ENCODE data around the gene NEDD4L.

NEDD4L gene

DNA sequence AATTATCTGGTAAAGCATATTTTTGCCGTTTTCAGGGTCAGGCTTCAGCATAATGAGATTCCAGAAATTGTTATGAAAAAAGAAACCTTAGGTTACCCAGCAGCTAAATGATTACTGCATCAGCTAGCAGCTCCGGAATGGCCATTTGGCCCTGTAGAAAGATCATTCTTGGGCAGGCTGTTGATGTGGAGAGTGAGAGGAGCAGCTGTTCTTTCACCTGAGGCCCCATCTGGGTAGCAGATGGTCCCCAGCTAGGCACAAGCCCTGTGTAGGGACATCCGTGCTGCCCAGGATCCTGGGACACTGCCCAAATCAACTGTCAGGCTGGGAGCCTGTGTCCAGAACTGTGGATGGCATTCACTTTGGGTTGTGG lies 61.8 kb downstream of the NEDD4L start:
- no peak overlapping the region for H3K4me3 ChIP-seq (ENCODE audit: low read depth, low read length)
- no peak for TF ChIP-seq CTCF (IDR thresholded peaks at IDR 0.05; ENCODE audit: borderline replicate concordance, insufficient read depth, low read depth, low read length)

- no peak for TF ChIP-seq CTCF (IDR thresholded peaks at IDR 0.05; ENCODE audit: borderline replicate concordance, insufficient read depth, low read depth, low read length)
- no peak overlapping the region for H3K4me3 ChIP-seq (ENCODE audit: low read depth, low read length)
These were observed 62.5 kb downstream of the NEDD4L start for GRCh38 chr18:58106289-58107070.

DNA sequence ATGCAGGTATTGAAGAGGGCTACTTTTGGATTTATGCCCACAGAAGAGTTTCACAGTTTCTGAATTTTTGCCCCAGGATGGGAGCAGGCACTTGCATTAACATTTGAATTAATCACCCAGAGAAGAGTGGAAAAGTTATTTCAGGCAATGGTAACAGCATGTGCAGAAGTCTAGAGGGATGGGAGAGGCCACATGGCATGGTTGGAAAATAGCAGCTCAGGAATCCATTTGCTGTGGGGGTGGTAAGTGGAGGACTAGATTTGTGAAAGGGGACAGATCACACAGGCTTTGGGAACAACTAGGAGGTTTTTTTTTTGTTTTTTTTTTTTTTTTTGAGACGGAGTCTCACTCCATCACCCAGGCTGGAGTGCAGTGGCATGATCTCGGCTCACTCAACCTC lies 65.2 kb downstream of the NEDD4L start:
- no peak for TF ChIP-seq CTCF (IDR thresholded peaks at IDR 0.05; ENCODE audit: borderline replicate concordance, insufficient read depth, low read depth, low read length)

DNA sequence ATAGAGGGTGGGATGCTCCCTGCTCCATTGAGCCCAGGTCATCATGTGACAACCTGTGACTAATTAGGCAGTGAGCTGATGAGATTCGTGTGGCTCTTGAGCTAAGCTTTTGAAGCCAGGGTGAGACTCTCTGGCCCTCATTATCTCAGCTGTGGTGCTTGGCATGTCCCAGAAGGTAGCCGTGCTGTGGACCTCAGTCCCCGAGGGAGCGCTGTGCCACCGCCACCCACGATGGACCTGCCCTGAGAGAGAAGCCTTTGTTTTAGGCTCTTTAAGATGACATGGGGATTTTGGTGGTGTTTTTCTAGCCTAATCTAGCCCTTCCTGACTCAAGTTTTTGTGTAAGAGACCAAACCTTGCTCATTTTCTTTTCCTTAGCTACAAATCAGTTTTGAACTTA lies 66.4 kb downstream of the NEDD4L start:
- H3K4me3 ChIP-seq (ENCODE audit: low read depth, low read length), result no peak overlapping the region
- no peak for TF ChIP-seq CTCF (IDR thresholded peaks at IDR 0.05; ENCODE audit: borderline replicate concordance, insufficient read depth, low read depth, low read length)

More for the DNA sequence above, 65.2 kb downstream of the NEDD4L start:
- H3K4me3 ChIP-seq (ENCODE audit: low read depth, low read length), result no peak overlapping the region

GRCh38 chr18:58112174-58112573 lies 68.1 kb downstream of the NEDD4L start:
- no peak for TF ChIP-seq CTCF (IDR thresholded peaks at IDR 0.05; ENCODE audit: borderline replicate concordance, insufficient read depth, low read depth, low read length)
- no peak overlapping the region for H3K4me3 ChIP-seq (ENCODE audit: low read depth, low read length)

GRCh38 chr18:58113337-58113736 lies 69.3 kb downstream of the NEDD4L start:
- TF ChIP-seq CTCF (IDR thresholded peaks at IDR 0.05; ENCODE audit: borderline replicate concordance, insufficient read depth, low read depth, low read length), result no peak
- H3K4me3 ChIP-seq (ENCODE audit: low read depth, low read length), result no peak overlapping the region

DNA sequence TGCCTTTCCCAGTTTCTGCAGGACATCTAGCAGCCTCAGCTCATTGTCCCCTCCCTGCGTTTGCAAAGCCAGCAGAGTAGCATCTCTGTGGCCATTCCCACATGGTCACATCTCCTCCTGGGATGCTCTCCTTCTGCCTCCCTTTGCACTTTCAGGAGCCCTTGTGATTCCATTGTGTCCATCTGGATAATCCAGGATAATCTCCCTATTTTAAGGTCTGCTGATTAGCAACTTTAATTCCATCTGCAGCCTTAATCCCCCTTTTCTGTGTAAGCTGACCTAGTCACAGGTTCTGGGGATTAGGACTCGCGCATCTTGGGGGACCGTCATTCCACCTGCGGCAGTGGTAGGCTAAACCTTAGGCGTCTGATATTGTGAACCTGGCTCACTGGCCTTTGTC lies 70.7 kb downstream of the NEDD4L start:
- TF ChIP-seq CTCF (IDR thresholded peaks at IDR 0.05; ENCODE audit: borderline replicate concordance, insufficient read depth, low read depth, low read length), result no peak
- H3K4me3 ChIP-seq (ENCODE audit: low read depth, low read length), result no peak overlapping the region
